Uterus (tissue), 4 donors: Measurements from ENCODE around the gene FNDC11. TPM values are rescaled to one million over a fixed set of nuclear protein-coding genes. Genes with fewer than 3 reads are reported as not detected.
A peak's percentile ranks its signal among the peaks of the same experiment; 100 is the strongest.

ENCODE experiments used
- DNase-seq, 2 donors: peaks; one replicate each; pipeline ENCODE4 v3.0.0-alpha.2; 2019 to 2020
- H3K27ac ChIP-seq, 2 donors: fragments of 200-600 bp; sonication (generic); 1 replicate in 1 of 2; 2 replicates in 1 of 2; pipeline ENCODE4 v1.5.1; 2016 to 2018
- H3K27me3 ChIP-seq, 2 donors: fragments of 200-600 bp; sonication (generic); one replicate each; pipeline ENCODE4 v1.5.1; 2018 to 2019; ENCODE audit warnings: control low read depth in 1 of 2
- H3K36me3 ChIP-seq, 2 donors: fragments of 200-600 bp; sonication (generic); one replicate each; pipeline ENCODE4 v1.5.1; 2019; ENCODE audit warnings: control low read depth in 1 of 2
- H3K4me1 ChIP-seq, 2 donors: fragments of 200-600 bp; sonication (generic); one replicate each; pipeline ENCODE4 v1.5.1; 2018 to 2019; ENCODE audit warnings: control low read depth in 1 of 2
- H3K4me3 ChIP-seq, 2 donors: fragments of 200-600 bp; sonication (generic); 1 replicate in 1 of 2; 2 replicates in 1 of 2; pipeline ENCODE4 v1.5.1; 2018 to 2019; ENCODE audit warnings: mild to moderate bottlenecking in 1 of 2
- H3K9me3 ChIP-seq, 2 donors: fragments of 200-600 bp; sonication (generic); one replicate each; pipeline ENCODE4 v1.5.1; 2019; ENCODE audit warnings: control low read depth in 1 of 2
- POLR2A ChIP-seq, 2 donors: fragments of 450-650 bp; IDR thresholded peaks; one replicate each; pipeline ENCODE4 v1.6.1; 2016; ENCODE audit warnings: antibody characterized with exemption in 2 of 2, mild to moderate bottlenecking in 1 of 2, moderate library complexity in 1 of 2
- intact Hi-C: fragments of 100-400 bp; cut with DNase I; formaldehyde crosslinking; loops from one replicate; pipeline ENCODE4 v1.15.1; 2023; ENCODE audit warnings: low total_unique reads
- total RNA-seq, 4 donors: library from RNA; depleted of rRNA in 3 of 4; stranded (reverse); fragments of >200 nt in 3 of 4; gene quantifications; one replicate each; pipeline versions ENCODE4 v1.1.0 to v1.2.4, GENCODE V29; 2014 to 2023
- TF ChIP-seq, protein P1 (sequence below), 4 experiments: fragments of 200-600 bp in 2 of 4; fragments of 450-650 bp in 2 of 4; sonication (generic) in 2 of 4; IDR thresholded peaks; one replicate each; pipeline ENCODE4 v1.5.1; 2016 to 2019; ENCODE audit warnings: antibody characterized with exemption in 4 of 4, mild to moderate bottlenecking in 2 of 4, moderate library complexity in 1 of 4
- donor health status: DM: yes; HTN: yes; CAD: no.

FNDC11 gene
- total RNA-seq, 4 donors from 2014 or later = 0.34 to 0.69 TPM; not detected in 2

- no peak for TF ChIP-seq POLR2A (IDR thresholded peaks at IDR 0.05)
- TF ChIP-seq, protein P1, sequence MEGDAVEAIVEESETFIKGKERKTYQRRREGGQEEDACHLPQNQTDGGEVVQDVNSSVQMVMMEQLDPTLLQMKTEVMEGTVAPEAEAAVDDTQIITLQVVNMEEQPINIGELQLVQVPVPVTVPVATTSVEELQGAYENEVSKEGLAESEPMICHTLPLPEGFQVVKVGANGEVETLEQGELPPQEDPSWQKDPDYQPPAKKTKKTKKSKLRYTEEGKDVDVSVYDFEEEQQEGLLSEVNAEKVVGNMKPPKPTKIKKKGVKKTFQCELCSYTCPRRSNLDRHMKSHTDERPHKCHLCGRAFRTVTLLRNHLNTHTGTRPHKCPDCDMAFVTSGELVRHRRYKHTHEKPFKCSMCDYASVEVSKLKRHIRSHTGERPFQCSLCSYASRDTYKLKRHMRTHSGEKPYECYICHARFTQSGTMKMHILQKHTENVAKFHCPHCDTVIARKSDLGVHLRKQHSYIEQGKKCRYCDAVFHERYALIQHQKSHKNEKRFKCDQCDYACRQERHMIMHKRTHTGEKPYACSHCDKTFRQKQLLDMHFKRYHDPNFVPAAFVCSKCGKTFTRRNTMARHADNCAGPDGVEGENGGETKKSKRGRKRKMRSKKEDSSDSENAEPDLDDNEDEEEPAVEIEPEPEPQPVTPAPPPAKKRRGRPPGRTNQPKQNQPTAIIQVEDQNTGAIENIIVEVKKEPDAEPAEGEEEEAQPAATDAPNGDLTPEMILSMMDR (IDR thresholded peaks at IDR 0.05) = peak in 1 of 4 experiments; percentile 6
- Histone ChIP-seq H3K27ac (no peak overlapping the region), H3K27me3 (no peaks in the 10 kb centered on the region), H3K4me3 (no peak overlapping the region), H3K4me1 (no peaks in the 10 kb centered on the region), H3K9me3 (no peaks in the 10 kb centered on the region), H3K36me3 (no peaks in the 10 kb centered on the region)
- intact Hi-C loops = no loop called here
- DNase-seq = peak in 1 of 2 donors; percentile 19
Measured at GRCh38 chr20:63580796-63581461, 27.0 kb downstream of the FNDC11 start.

- intact Hi-C loops = no loop called here
- TF ChIP-seq, protein P1 (IDR thresholded peaks at IDR 0.05) = no peak
- TF ChIP-seq POLR2A (IDR thresholded peaks at IDR 0.05) = no peak
- H3K9me3 ChIP-seq = no peaks in the 10 kb centered on the region
- no peaks in the 10 kb centered on the region for H3K36me3 ChIP-seq
- no peak for DNase-seq
- H3K4me3 ChIP-seq = no peak overlapping the region
- H3K27ac ChIP-seq = no peak overlapping the region
- H3K4me1 ChIP-seq = no peaks in the 10 kb centered on the region
- no peaks in the 10 kb centered on the region for H3K27me3 ChIP-seq
Measured at GRCh38 chr20:63582382-63583063, 28.6 kb downstream of the FNDC11 start.

DNA sequence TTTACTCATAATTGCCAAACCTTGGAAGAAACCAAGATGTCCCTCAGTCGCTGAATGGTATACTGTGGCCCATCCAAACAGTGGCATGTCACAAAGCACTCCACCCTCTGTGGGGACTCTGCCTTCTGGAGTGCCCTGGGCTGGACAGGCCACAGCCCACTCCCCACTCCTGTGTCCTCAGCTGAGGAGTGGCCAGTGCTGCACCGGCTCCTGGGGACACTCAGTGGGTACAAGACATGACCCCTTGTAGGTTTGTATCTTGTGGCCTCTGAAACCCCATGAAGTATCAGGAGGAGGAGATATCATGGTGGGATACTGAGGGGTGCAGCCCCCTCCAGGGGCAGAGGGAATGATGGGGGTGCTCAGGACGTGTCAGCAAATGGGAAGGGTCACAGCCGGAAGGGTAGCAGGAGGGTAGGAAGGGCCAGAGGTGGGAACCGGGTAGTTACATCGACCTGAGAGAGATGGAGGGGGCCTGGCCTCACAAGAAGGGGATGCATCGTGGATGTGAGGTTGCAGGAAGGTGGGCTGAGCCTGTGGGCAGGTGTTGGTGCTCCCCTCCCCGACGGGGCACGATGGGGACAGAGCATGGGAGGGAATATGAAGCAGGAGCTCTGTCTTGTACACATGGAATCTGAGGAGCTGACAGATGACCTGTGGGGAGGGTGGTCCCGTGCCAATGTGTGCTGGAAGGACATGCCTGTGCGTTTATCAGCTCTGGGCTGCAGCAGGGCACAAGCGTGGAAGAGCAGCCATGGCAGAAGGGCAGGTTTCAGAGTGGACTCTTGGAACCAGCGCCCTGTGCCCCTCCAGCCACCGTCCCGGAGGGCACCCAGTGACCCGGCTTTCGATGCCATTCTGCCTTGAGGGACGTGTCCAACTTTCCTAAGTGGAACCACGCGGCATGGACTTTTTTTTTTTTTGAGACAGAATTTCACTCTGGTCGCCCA is 31.9 kb downstream of the FNDC11 start:
- no peaks in the 10 kb centered on the region for H3K27me3 ChIP-seq
- intact Hi-C loops = no loop called here
- TF ChIP-seq, protein P1 (IDR thresholded peaks at IDR 0.05) = no peak
- no peak for TF ChIP-seq POLR2A (IDR thresholded peaks at IDR 0.05)
- no peaks in the 10 kb centered on the region for H3K36me3 ChIP-seq
- H3K27ac ChIP-seq = no peak overlapping the region
- DNase-seq = no peak
- H3K9me3 ChIP-seq = no peaks in the 10 kb centered on the region
- no peak overlapping the region for H3K4me3 ChIP-seq
- H3K4me1 ChIP-seq = no peaks in the 10 kb centered on the region

DNA sequence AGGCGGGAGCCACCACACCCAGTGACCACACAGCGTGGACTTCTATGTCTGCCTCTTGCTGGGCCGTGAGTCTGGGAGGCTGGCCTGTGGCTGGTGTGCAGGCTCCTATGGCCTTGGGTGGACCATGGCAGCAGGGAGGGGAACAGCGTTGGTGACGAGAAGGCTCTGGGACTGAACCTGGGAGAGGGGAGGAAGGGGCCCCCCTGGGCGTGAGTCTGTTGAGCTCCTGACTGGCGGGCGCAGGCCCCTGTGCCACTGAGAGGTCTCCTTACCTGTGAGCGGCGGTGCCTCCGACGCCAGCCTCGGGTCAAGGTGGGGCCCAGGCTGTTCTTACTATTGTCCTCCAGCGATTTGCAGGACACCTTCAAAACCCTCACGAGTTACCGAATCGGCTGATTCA is 32.8 kb downstream of the FNDC11 start:
- intact Hi-C loops = no loop called here
- TF ChIP-seq POLR2A (IDR thresholded peaks at IDR 0.05) = no peak
- TF ChIP-seq, protein P1 (IDR thresholded peaks at IDR 0.05) = no peak

More for the DNA sequence above, 32.8 kb downstream of the FNDC11 start:
- no peaks in the 10 kb centered on the region for H3K9me3 ChIP-seq
- H3K4me1 ChIP-seq = no peaks in the 10 kb centered on the region
- no peak overlapping the region for H3K4me3 ChIP-seq
- H3K27me3 ChIP-seq = no peaks in the 10 kb centered on the region
- no peak for DNase-seq
- H3K36me3 ChIP-seq = no peaks in the 10 kb centered on the region
- H3K27ac ChIP-seq = no peak overlapping the region
